GM12801 (cell line): ENCODE data around the gene CD244.

Experiments
- TF ChIP-seq, protein P1 (sequence below): IDR thresholded peaks from one replicate; pipeline ENCODE4 v1.5.1; 2011; ENCODE audit warnings: control low read depth; ENCODE audit not compliant: insufficient read length; ENCODE audit errors: extremely low read depth

The CD244 gene

DNA sequence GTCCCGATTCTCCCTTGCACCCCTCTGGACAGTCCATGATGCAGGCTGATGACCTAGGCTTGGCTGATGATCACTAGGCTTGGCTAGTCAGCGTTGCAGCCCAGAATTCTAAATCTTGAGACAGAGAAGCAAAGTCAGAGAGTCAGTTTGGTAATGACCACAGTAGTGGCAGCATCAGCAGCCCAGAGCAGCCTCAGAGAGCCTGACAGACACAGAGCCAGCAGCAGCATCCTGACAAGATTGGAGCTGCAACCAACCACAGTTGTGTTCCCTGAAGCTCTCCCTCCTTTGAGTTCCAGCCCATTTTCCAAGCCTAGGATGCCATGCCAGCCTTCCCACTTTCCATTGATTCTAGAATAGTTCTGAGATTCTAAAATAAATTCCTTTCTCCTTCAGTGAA is 39.1 kb upstream of the CD244 start:
- TF ChIP-seq, protein P1, sequence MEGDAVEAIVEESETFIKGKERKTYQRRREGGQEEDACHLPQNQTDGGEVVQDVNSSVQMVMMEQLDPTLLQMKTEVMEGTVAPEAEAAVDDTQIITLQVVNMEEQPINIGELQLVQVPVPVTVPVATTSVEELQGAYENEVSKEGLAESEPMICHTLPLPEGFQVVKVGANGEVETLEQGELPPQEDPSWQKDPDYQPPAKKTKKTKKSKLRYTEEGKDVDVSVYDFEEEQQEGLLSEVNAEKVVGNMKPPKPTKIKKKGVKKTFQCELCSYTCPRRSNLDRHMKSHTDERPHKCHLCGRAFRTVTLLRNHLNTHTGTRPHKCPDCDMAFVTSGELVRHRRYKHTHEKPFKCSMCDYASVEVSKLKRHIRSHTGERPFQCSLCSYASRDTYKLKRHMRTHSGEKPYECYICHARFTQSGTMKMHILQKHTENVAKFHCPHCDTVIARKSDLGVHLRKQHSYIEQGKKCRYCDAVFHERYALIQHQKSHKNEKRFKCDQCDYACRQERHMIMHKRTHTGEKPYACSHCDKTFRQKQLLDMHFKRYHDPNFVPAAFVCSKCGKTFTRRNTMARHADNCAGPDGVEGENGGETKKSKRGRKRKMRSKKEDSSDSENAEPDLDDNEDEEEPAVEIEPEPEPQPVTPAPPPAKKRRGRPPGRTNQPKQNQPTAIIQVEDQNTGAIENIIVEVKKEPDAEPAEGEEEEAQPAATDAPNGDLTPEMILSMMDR: no peak

DNA sequence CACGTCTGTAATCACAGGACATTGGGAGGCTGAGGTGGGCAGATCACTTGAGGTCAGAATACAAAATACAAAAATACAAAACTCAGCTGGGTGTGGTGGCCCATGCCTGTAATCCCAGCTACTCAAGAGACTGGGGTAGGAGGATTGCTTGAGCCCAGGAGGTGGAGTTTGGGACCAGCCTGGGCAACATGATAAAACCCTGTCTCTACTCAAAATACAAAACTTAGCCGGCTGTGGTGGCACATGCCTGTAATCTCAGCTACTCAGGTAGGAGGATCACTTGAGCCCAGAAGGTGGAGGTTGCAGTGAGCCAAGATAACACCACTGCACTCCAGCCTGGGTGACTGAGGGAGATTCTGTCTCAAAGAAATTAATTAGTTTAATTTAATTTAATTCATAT is 28.8 kb upstream of the CD244 start:
- TF ChIP-seq, protein P1: no peak

DNA sequence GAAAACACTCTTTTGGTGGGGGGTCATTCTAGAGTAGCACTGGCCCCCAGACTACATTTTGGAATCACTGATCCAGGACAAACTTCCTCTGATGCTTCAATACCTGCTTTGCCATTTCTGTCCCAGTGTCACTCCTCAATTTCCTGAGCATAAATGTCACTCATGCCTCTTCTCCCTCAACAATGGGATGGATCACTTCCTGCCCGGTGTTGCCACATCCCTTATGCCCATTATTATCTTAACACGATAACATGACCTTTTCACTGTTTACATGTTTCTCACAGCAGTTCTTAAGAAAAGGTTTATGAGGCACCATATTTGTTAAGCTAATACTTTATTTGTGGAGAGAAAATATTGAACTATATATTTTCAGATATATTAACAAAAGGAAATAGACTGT is 26.2 kb upstream of the CD244 start:
- TF ChIP-seq, protein P1: no peak

DNA sequence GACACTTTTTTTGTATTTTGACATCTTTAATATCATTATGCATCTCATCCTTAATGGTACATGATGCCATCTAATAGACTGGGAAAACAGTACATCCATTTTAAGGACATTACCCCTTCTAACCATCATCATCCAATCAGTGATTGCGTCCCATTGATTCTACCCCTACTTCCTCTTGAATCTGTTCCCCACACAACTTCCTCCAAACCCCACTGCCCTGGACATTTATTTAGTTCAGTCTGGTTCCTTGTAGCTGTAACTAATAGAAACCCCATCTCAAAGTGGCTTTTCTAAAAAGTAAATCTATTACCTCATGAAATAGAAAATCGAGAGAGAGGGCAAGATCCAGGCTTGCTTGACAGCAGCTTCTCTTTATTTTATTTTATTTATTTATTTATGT is 24.4 kb upstream of the CD244 start:
- TF ChIP-seq, protein P1: no peak

DNA sequence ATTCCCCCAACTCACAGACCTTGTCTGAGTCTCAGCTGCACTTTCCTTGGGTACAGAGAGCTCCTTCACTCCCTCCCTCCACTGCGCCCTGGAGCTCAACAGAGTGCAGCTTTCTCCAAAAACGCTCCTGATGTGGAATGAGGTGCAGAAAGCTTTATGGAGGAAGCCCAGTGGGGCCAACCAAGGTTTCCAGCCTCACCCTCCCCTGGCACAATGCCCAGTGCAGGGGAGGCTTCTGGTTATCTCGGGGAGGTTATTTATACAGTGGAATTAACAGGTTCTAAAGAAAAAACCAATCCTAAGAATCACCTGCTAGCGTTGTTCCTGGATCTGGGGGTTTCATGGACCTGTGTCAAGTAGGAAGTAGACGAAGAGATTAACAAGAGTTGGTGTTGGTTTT is 22.4 kb upstream of the CD244 start, which contains the start of gene ITLN1:
TSS of gene ITLN1 (minus strand) at position 139 of the 400 bp plus-strand sequence. CDS start 303 bp downstream, outside the sequence.
- TF ChIP-seq, protein P1: no peak

DNA sequence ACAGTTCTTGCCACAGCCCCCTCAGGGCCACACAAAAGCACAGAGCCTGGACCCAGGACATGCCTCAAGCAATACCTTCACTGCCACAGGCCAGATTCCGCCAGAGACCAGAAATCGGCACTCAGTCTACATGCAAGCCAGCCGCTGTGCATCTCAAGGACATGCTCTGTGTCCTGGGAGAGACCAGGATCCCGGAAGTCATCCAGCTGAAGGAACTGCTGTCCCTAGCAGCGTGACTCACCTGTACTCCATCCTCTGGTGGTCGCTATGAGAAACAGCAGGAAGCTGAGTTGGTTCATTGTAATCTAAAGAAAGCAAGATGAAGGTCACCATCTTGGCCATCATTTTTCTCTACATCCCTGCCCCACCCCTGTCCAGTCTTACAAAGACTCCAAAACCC is 21.9 kb upstream of the CD244 start:
- TF ChIP-seq, protein P1: no peak

DNA sequence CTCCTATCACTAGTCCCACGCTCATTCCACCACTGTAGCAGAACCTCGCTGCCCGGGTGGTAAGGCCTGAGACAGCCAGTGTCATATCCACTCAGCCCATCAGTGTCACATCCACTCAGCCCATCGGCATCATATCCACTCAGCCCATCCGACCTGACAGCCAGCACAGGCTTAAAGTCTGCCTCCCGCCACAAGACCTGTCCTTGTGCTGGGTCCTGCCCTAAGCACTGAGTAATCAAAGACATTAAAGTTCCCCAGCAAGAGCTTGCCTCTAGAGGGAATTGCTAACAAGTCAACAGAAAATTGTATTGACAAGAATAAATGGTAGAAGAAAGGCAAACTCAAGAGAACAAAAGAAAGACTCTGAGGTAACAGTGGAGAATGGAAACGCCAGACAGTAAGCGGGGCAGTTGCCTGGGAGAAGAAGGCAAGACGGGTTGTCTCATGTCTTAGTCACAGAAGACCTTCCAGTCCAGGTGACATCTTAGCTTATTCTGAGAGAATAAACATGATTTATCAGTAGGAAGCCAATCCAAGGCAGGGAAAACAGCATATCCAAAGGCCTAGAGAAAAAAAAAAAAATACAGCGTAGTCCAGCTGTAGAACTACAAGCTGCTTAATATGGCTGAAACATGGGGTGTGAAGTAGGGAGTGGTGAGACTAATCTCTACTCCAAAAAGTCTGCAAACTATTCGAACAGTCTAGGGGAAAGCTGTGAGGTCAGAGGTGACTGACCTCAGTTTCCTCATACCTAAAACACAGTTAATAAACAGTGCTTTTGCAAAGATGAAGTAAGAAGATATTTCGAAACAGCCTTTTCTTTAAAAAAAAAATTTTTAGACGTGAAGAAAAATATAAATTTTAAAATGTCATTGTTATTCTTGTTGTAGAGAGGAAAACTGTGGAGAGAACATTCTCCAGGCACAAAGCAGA is 21.2 kb upstream of the CD244 start:
- TF ChIP-seq, protein P1: no peak
